Measurements from ENCODE around the gene FABP1.

GRCh38 chr2:88113069-88113468, 14.8 kb downstream of the FABP1 start:
- TF ChIP-seq TAF1 (IDR thresholded peaks at IDR 0.05; ENCODE audit: low read depth, low read length) (no peak), SPI1 (IDR thresholded peaks at IDR 0.05; ENCODE audit: low read depth, low read length) (no peak), POLR2A (IDR thresholded peaks at IDR 0.05; ENCODE audit: low read depth, low read length) (no peak), POLR2AphosphoS5 (IDR thresholded peaks at IDR 0.05; ENCODE audit: low read depth, low read length) (no peak), POU2F2 (IDR thresholded peaks at IDR 0.05; ENCODE audit: low read depth, low read length) (no peak), PAX5 (IDR thresholded peaks at IDR 0.05; ENCODE audit: insufficient read depth, low read length, severe bottlenecking) (no peak)

Measured in GM12891 (cell line).